ENCODE data around the gene AIG1. TPM values are rescaled to one million over a fixed set of nuclear protein-coding genes. Genes with fewer than 3 reads are reported as not detected.
"Not testable (repeated sequence)": the region's sequence is repeated elsewhere in the genome, so short reads cannot be mapped to it uniquely, and the experiment has no call there.

Gene AIG1
- total RNA-seq, 2 donors from 2014 or later = 32.9 to 53.6 TPM

- TF ChIP-seq CTCF (IDR thresholded peaks at IDR 0.05) = no peak
- H3K9me3 ChIP-seq = no peaks in the 10 kb centered on the region
- no peaks in the 10 kb centered on the region for H3K36me3 ChIP-seq
- H3K27ac ChIP-seq = peak overlapping the region; percentile 7 to 19
- no peaks in the 10 kb centered on the region for H3K27me3 ChIP-seq (replicated peaks; ENCODE audit: insufficient read depth)
- no peak overlapping the region for H3K4me3 ChIP-seq
- peaks cover 0 to 16% of the 10 kb centered on the region in 2 donors for H3K4me1 ChIP-seq (ENCODE audit: control insufficient read depth in 1 of 2, low read depth in 2 of 2)
- no peak for DNase-seq (ENCODE audit: low spot score)
- no peak for ATAC-seq (ENCODE audit: insufficient number of reproducible peaks, low FRiP score, low read depth)
These were observed 7.3 kb downstream of the AIG1 start for GRCh38 chr6:143068001-143068400.

DNA sequence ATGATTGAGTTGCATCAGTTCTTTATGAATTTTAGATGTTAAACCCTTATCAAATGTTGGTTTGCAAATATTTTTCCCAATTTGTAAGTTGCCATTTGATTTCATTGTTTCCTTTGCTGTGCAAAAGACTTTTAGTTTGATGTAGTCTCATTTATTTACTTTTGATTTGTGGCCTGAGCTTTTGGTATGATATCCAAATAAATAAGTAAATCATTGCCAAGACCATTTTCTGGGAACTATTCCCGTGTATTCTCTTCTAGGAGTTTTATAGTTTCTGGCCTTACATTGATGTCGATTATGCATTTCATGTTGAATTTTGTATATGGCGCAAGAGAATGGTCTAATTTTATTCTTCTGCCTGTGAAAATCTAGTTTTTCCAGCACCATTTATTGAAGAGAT lies 13.4 kb downstream of the AIG1 start:
- Histone ChIP-seq H3K36me3 (no peaks in the 10 kb centered on the region), H3K4me1 (ENCODE audit: control insufficient read depth in 1 of 2, low read depth in 2 of 2) (peaks cover 0 to 4% of the 10 kb centered on the region in 2 donors), H3K27me3 (replicated peaks; ENCODE audit: insufficient read depth) (no peaks in the 10 kb centered on the region), H3K4me3 (no peak overlapping the region), H3K27ac (no peak overlapping the region), H3K9me3 (no peaks in the 10 kb centered on the region)
- no peak for TF ChIP-seq CTCF (IDR thresholded peaks at IDR 0.05)
- DNase-seq (ENCODE audit: low spot score) (no peak), ATAC-seq (ENCODE audit: insufficient number of reproducible peaks, low FRiP score, low read depth) (no peak)

DNA sequence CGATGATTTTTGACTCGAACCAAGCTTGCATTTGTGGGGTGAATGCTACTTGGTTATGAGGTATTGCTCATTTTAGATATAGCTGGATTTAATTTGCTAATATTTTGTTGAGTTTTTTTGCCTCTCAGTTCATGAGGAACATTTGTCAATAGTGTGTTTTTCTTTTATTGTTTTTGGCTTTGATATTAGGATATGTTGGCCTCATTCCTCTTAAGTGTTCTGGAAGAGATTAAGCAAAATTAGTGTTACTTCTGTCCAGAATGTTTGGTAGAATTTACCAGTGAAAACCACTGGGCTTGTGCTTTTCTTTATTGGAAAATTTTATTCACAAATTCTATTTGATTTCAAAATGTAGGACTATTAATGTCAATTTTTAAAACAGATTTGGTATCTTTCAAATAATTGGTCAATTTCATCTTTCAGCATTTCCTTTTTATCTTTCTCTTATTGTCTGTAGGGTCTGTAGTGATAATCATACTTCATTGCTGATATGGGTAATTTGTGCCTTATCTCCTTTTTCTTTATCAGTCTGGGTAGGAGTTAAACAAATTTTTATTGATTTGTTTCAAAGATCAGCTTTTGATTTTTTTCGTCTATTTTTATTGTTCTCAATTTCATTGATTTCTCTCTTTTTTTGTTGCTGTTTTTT lies 14.1 kb downstream of the AIG1 start:
- ATAC-seq (ENCODE audit: insufficient number of reproducible peaks, low FRiP score, low read depth) = peak; percentile 50
- Histone ChIP-seq H3K9me3 (no peaks in the 10 kb centered on the region), H3K36me3 (no peaks in the 10 kb centered on the region), H3K27ac (no peak overlapping the region), H3K27me3 (replicated peaks; ENCODE audit: insufficient read depth) (no peaks in the 10 kb centered on the region), H3K4me1 (ENCODE audit: control insufficient read depth in 1 of 2, low read depth in 2 of 2) (peaks cover 0 to 4% of the 10 kb centered on the region in 2 donors), H3K4me3 (no peak overlapping the region)
- no peak for TF ChIP-seq CTCF (IDR thresholded peaks at IDR 0.05)
- no peak for DNase-seq (ENCODE audit: low spot score)

DNA sequence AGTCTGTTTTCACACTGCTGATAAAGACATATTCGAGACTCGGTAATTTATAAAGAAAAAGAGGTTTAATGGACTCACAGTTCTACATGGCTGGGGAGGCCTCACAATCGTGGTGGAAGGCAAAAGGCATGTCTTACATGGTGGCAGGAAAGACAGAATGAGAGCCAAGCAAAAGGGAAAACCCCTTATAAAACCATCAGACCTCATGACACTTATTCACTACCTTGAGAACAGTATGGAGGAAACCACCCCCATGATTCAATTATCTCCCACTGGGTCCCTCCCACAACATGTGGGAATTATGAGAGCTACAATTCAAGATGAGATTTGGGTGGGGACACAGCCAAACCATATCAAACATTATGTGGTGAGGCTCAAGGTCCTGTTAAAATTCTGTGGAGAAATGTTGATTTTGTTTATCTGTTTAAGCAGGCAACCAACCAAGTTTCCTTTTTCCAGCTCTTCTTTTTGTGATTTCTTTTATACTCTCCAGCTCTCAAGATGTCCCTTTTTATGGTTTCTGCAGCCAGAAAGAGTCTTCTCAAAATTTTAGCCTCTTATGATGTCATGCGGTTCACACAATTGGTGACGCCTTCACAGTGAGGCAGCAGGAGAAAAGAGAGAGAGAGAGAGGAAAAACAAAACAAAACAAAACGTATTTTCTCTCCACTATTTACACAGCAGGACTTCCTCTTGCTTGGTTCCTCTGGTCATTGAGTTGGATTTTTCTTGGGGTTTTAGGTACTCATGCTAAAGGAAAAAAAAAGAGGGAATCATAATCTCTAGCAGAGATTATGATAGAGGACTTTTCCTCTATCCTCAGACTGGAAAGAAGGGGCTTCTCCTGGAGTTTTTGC lies 18.0 kb downstream of the AIG1 start:
- no peak overlapping the region for H3K4me3 ChIP-seq
- ATAC-seq (ENCODE audit: insufficient number of reproducible peaks, low FRiP score, low read depth) (no peak), DNase-seq (ENCODE audit: low spot score) (no peak)
- no peak overlapping the region for H3K27ac ChIP-seq
- no peaks in the 10 kb centered on the region for H3K27me3 ChIP-seq (replicated peaks; ENCODE audit: insufficient read depth)
- H3K36me3 ChIP-seq = no peaks in the 10 kb centered on the region
- H3K4me1 ChIP-seq (ENCODE audit: control insufficient read depth in 1 of 2, low read depth in 2 of 2) = peaks cover 0 to 4% of the 10 kb centered on the region in 2 donors
- no peaks in the 10 kb centered on the region for H3K9me3 ChIP-seq
- TF ChIP-seq CTCF (IDR thresholded peaks at IDR 0.05) = no peak

- ATAC-seq (ENCODE audit: insufficient number of reproducible peaks, low FRiP score, low read depth) = no peak
- H3K4me1 ChIP-seq (ENCODE audit: control insufficient read depth in 1 of 2, low read depth in 2 of 2) = peaks cover 0 to 4% of the 10 kb centered on the region in 2 donors
These were observed 18.6 kb downstream of the AIG1 start for GRCh38 chr6:143079325-143079640.

DNA sequence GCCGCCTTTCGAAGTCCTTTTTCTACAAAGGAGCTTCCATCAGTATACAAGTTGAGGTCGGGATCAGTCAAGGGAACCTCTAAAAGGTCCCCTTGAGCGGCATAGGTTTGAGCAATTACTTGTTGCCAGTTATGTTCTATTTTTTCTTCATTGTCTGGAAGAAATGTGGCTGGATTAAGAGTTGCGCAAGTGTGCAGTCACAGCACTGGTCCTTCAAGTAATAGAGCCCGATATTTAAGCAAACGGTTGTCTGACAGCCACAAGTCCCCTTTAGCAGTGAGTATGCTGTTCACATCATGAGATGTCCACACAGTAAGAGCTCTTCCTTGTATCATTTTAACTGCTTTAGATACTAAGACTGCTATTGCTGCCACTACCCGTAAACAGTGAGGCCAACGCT lies 21.6 kb downstream of the AIG1 start:
- not testable (repeated sequence) for H3K4me3 ChIP-seq; H3K4me1 ChIP-seq (ENCODE audit: control insufficient read depth in 1 of 2, low read depth in 2 of 2); DNase-seq (ENCODE audit: low spot score); H3K27ac ChIP-seq; H3K9me3 ChIP-seq; H3K27me3 ChIP-seq (replicated peaks; ENCODE audit: insufficient read depth); ATAC-seq (ENCODE audit: insufficient number of reproducible peaks, low FRiP score, low read depth); H3K36me3 ChIP-seq

More at GRCh38 chr6:143079325-143079640, 18.6 kb downstream of the AIG1 start:
- Histone ChIP-seq H3K27ac (no peak overlapping the region), H3K4me3 (no peak overlapping the region), H3K27me3 (replicated peaks; ENCODE audit: insufficient read depth) (no peaks in the 10 kb centered on the region), H3K9me3 (no peaks in the 10 kb centered on the region), H3K36me3 (no peaks in the 10 kb centered on the region)
- no peak for DNase-seq (ENCODE audit: low spot score)
- no peak for TF ChIP-seq CTCF (IDR thresholded peaks at IDR 0.05)

DNA sequence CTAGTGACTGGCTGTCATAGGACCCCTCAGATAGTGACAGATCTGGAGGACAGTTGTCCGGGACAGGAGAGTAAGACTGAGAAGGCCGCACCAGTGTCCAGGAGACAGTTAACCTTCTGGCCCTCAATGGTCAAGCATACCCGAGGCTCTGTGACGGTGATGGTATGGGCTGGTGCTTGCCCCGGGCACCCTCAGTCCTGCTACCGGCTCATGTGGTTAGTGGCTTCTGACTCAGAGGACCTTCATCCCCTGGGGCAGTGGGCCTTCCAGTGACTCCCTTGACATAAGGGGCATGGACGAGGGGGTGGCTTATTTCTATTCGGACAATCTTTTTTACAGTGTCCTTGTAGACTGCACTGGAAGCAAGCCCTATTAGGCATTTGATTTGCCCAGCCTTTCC lies 23.3 kb downstream of the AIG1 start:
- H3K36me3 ChIP-seq; H3K9me3 ChIP-seq; H3K27me3 ChIP-seq (replicated peaks; ENCODE audit: insufficient read depth); H3K4me1 ChIP-seq (ENCODE audit: control insufficient read depth in 1 of 2, low read depth in 2 of 2); ATAC-seq (ENCODE audit: insufficient number of reproducible peaks, low FRiP score, low read depth); H3K4me3 ChIP-seq; H3K27ac ChIP-seq; DNase-seq (ENCODE audit: low spot score): not testable (repeated sequence)

- not testable (repeated sequence) for H3K36me3 ChIP-seq; H3K27me3 ChIP-seq (replicated peaks; ENCODE audit: insufficient read depth); ATAC-seq (ENCODE audit: insufficient number of reproducible peaks, low FRiP score, low read depth); H3K9me3 ChIP-seq; H3K4me1 ChIP-seq (ENCODE audit: control insufficient read depth in 1 of 2, low read depth in 2 of 2); H3K27ac ChIP-seq; H3K4me3 ChIP-seq; DNase-seq (ENCODE audit: low spot score)
These were observed 26.6 kb downstream of the AIG1 start for GRCh38 chr6:143087335-143087734.

All from thoracic aorta (tissue), 2 donors.